MM.1S (cell line): ENCODE data around the gene USP37.

Experiments
- DNase-seq: peaks from one replicate; pipeline ENCODE4 v3.0.0-alpha.2; 2015
- H2AFZ ChIP-seq: fragments of 300-600 bp; sonication (generic); 2 replicates; pipeline ENCODE4 v1.6.0; 2016; ENCODE audit warnings: antibody characterized with exemption, low read length
- H3F3A ChIP-seq: fragments of 300-600 bp; sonication (generic); 2 replicates; pipeline ENCODE4 v1.6.1; 2016; ENCODE audit warnings: mild to moderate bottlenecking, antibody characterized with exemption, low read length, moderate library complexity, mixed read lengths; ENCODE audit not compliant: insufficient read depth
- H3K27ac ChIP-seq: fragments of 300-600 bp; sonication (generic); 2 replicates; pipeline ENCODE4 v1.5.1; 2016; ENCODE audit warnings: mild to moderate bottlenecking, low read length
- H3K27me3 ChIP-seq: fragments of 300-600 bp; sonication (generic); replicated peaks from 2 replicates; pipeline ENCODE4 v1.6.0; 2016; ENCODE audit warnings: low read length; ENCODE audit not compliant: insufficient read depth
- H3K36me3 ChIP-seq: fragments of 300-600 bp; sonication (generic); replicated peaks from 2 replicates; pipeline ENCODE4 v1.6.1; 2016; ENCODE audit warnings: mild to moderate bottlenecking, low read length, mixed read lengths; ENCODE audit not compliant: insufficient read depth
- H3K4me1 ChIP-seq: fragments of 300-600 bp; sonication (generic); 2 replicates; pipeline ENCODE4 v1.6.1; 2016; ENCODE audit warnings: low read length, mixed read lengths
- H3K4me2 ChIP-seq: fragments of 300-600 bp; sonication (generic); 2 replicates; pipeline ENCODE4 v1.6.0; 2016; ENCODE audit warnings: low read depth, low read length
- H3K4me3 ChIP-seq: fragments of 300-600 bp; sonication (generic); 2 replicates; pipeline ENCODE4 v1.5.1; 2016; ENCODE audit warnings: low read length, mixed read lengths
- H3K79me2 ChIP-seq: fragments of 300-600 bp; sonication (generic); 2 replicates; pipeline ENCODE4 v1.6.1; 2016; ENCODE audit warnings: mixed run types, low read length, mixed read lengths
- H3K9ac ChIP-seq: fragments of 300-600 bp; sonication (generic); 2 replicates; pipeline ENCODE4 v1.6.1; 2016; ENCODE audit warnings: low read length, mixed read lengths
- H3K9me2 ChIP-seq: fragments of 300-600 bp; sonication (generic); replicated peaks from 2 replicates; pipeline ENCODE4 v1.6.1; 2016; ENCODE audit warnings: mild to moderate bottlenecking, low read length, mixed read lengths; ENCODE audit not compliant: insufficient read depth
- H3K9me3 ChIP-seq: fragments of 300-600 bp; sonication (generic); replicated peaks from 2 replicates; pipeline ENCODE4 v1.6.1; 2016; ENCODE audit warnings: mild to moderate bottlenecking, low read length, mixed read lengths; ENCODE audit not compliant: insufficient read depth
- H4K20me1 ChIP-seq: fragments of 300-600 bp; sonication (generic); 2 replicates; pipeline ENCODE4 v1.6.1; 2016; ENCODE audit warnings: mild to moderate bottlenecking, low read length, moderate library complexity, mixed read lengths; ENCODE audit not compliant: insufficient read depth
- EZH2 ChIP-seq: fragments of 300-600 bp; sonication (generic); optimal IDR thresholded peaks from 2 replicates; pipeline ENCODE3; 2017; ENCODE audit warnings: low read depth, mild to moderate bottlenecking, antibody characterized with exemption, low read length, mixed read lengths
- EZH2phosphoT487 ChIP-seq: fragments of 300-600 bp; sonication (generic); IDR thresholded peaks from 2 replicates; pipeline ENCODE4 v1.6.1; 2018; ENCODE audit warnings: antibody characterized with exemption, low read length
- TF ChIP-seq, protein P1 (sequence below): fragments of 300-600 bp; sonication (generic); IDR thresholded peaks from 2 replicates; pipeline ENCODE4 v1.5.1; 2016; ENCODE audit warnings: antibody characterized with exemption, low read length, mixed read lengths

The USP37 gene

DNA sequence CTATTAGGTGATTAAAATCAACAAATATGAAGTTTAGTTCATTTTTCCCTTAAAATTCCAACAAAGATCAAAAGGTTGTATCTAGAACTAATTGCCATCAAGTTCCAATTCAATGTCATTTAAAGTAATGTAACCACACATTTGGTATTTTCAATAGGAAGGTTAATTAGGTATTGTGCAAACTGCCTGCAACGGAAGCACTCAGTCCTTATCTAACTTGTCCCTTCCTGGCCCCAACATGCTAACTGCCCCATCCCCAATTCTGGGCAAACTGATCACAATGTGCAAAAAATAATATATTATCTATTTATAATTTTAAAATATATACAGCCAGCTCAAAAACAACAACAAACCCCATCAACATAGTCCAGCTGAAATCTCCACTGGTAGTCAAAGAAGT is 116.1 kb downstream of the USP37 start:
- Histone ChIP-seq H3F3A (no peaks in the 10 kb centered on the region), H2AFZ (no peak overlapping the region), H3K79me2 (no peaks in the 10 kb centered on the region), H3K27ac (no peak overlapping the region), H3K9ac (no peak overlapping the region), H3K36me3 (peaks cover 11% of the 10 kb centered on the region; the same call in 1 of the 2 replicates), H3K4me3 (no peak overlapping the region), H3K27me3 (no peaks in the 10 kb centered on the region), H3K4me2 (no peak overlapping the region), H3K9me3 (no peaks in the 10 kb centered on the region), H3K9me2 (no peaks in the 10 kb centered on the region), H4K20me1 (no peaks in the 10 kb centered on the region), H3K4me1 (no peaks in the 10 kb centered on the region)
- TF ChIP-seq EZH2 (no peak), EZH2phosphoT487 (no peak)
- DNase-seq: no peak

DNA sequence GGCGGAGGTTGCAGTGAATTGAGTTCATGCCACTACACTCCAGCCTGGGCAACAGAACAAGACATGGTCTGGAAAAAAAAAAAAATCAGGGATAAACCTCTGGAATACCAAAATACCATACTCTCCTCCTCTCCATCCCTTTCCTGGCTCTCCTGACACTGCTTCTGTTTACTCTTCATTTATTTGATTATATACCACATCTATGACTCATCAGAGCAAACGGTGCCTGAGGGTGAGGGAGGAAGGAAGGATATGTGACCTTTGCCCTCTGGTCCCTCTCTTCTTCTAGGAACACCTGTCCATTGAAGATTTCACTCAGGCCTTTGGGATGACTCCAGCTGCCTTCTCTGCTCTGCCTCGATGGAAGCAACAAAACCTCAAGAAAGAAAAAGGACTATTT is 119.2 kb downstream of the USP37 start:
- Histone ChIP-seq H3K4me3 (no peak overlapping the region), H3K4me1 (no peaks in the 10 kb centered on the region)

DNA sequence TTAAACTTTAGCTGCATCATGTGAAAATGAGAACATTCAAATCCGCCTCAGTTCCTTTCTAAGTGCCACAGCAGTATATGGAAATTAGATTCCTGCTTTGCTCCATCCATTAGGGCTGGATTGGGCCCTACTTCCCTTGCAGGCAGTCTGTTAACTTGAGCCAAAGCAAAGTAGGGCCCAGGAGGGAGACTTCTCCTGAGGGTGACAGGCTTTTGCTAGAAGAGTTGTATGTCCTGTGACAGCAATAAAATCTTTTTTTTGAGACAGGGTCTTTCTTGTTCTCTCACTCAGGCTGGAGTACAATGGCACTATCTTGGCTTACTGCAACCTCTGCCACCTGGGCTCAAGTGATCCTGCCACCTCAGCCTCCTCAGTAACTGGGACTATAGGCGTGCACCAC is 121.1 kb downstream of the USP37 start:
- H3K4me3 ChIP-seq: no peak overlapping the region
- H3K4me2 ChIP-seq: no peak overlapping the region
- no peak for DNase-seq
- no peaks in the 10 kb centered on the region for H3K79me2 ChIP-seq
- TF ChIP-seq, protein P1, sequence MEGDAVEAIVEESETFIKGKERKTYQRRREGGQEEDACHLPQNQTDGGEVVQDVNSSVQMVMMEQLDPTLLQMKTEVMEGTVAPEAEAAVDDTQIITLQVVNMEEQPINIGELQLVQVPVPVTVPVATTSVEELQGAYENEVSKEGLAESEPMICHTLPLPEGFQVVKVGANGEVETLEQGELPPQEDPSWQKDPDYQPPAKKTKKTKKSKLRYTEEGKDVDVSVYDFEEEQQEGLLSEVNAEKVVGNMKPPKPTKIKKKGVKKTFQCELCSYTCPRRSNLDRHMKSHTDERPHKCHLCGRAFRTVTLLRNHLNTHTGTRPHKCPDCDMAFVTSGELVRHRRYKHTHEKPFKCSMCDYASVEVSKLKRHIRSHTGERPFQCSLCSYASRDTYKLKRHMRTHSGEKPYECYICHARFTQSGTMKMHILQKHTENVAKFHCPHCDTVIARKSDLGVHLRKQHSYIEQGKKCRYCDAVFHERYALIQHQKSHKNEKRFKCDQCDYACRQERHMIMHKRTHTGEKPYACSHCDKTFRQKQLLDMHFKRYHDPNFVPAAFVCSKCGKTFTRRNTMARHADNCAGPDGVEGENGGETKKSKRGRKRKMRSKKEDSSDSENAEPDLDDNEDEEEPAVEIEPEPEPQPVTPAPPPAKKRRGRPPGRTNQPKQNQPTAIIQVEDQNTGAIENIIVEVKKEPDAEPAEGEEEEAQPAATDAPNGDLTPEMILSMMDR: no peak
- TF ChIP-seq EZH2: no peak
- no peak for TF ChIP-seq EZH2phosphoT487
- no peaks in the 10 kb centered on the region for H3K9me3 ChIP-seq
- no peaks in the 10 kb centered on the region for H4K20me1 ChIP-seq
- H3K9me2 ChIP-seq: no peaks in the 10 kb centered on the region
- H2AFZ ChIP-seq: no peak overlapping the region
- no peaks in the 10 kb centered on the region for H3K36me3 ChIP-seq
- no peaks in the 10 kb centered on the region for H3K4me1 ChIP-seq
- H3K27ac ChIP-seq: no peak overlapping the region
- H3K9ac ChIP-seq: no peak overlapping the region
- no peaks in the 10 kb centered on the region for H3F3A ChIP-seq
- H3K27me3 ChIP-seq: no peaks in the 10 kb centered on the region

More for the DNA sequence above, 119.2 kb downstream of the USP37 start:
- Histone ChIP-seq H3K9ac (no peak overlapping the region), H3K27ac (no peak overlapping the region), H4K20me1 (no peaks in the 10 kb centered on the region), H3K4me2 (no peak overlapping the region), H2AFZ (no peak overlapping the region), H3K27me3 (no peaks in the 10 kb centered on the region), H3K9me2 (no peaks in the 10 kb centered on the region), H3F3A (no peaks in the 10 kb centered on the region), H3K79me2 (no peaks in the 10 kb centered on the region), H3K36me3 (0 out of 2 replicates have a peak, but pooled peaks cover 2% of the 10 kb centered on the region), H3K9me3 (no peaks in the 10 kb centered on the region)
- no peak for DNase-seq
- TF ChIP-seq EZH2 (no peak), EZH2phosphoT487 (no peak)
- TF ChIP-seq, protein P1: no peak

DNA sequence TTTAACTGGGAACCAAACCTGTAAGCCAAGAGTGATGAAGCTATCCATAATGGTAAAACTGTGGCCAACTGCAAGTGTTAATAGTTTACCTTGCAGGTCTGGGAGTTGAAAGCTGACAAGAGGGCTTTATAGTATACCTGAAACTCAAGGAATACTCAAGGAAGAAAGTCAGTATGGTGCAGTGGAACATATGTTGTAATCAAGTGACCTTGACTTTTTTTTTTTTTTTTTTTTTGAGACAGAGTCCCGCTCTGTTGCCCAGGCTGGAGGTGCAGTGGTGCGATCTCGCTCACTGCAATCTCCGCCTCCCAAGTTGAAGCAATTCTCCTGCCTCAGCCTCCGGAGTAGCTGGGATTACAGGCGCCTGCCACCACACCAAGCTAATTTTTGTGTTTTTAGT is 121.6 kb downstream of the USP37 start:
- no peaks in the 10 kb centered on the region for H4K20me1 ChIP-seq
- H3K9me2 ChIP-seq: no peaks in the 10 kb centered on the region
- H3K27me3 ChIP-seq: no peaks in the 10 kb centered on the region
- H3F3A ChIP-seq: no peaks in the 10 kb centered on the region
- no peaks in the 10 kb centered on the region for H3K36me3 ChIP-seq
- no peak overlapping the region for H3K9ac ChIP-seq
- TF ChIP-seq EZH2 (no peak), EZH2phosphoT487 (no peak)
- TF ChIP-seq, protein P1: no peak
- no peak overlapping the region for H2AFZ ChIP-seq
- no peak overlapping the region for H3K27ac ChIP-seq
- no peaks in the 10 kb centered on the region for H3K79me2 ChIP-seq
- H3K4me2 ChIP-seq: no peak overlapping the region
- H3K4me1 ChIP-seq: no peaks in the 10 kb centered on the region
- H3K9me3 ChIP-seq: no peaks in the 10 kb centered on the region
- H3K4me3 ChIP-seq: no peak overlapping the region
- no peak for DNase-seq
